GM12872 (cell line): ENCODE measurements around the gene KCTD17.

Experiments used
- CTCF ChIP-seq: IDR thresholded peaks from 3 replicates; pipeline ENCODE4 v1.5.1; 2011; ENCODE audit warnings: low read depth, mild to moderate bottlenecking, low read length, moderate library complexity; ENCODE audit not compliant: insufficient read depth

The KCTD17 gene

GRCh38 chr22:37097346-37097745 is 45.8 kb downstream of the KCTD17 start:
- TF ChIP-seq CTCF, result no peak

GRCh38 chr22:37098976-37099591 is 47.5 kb downstream of the KCTD17 start:
- TF ChIP-seq CTCF, result peak; percentile 37; the same call in 2 of the 3 replicates

DNA sequence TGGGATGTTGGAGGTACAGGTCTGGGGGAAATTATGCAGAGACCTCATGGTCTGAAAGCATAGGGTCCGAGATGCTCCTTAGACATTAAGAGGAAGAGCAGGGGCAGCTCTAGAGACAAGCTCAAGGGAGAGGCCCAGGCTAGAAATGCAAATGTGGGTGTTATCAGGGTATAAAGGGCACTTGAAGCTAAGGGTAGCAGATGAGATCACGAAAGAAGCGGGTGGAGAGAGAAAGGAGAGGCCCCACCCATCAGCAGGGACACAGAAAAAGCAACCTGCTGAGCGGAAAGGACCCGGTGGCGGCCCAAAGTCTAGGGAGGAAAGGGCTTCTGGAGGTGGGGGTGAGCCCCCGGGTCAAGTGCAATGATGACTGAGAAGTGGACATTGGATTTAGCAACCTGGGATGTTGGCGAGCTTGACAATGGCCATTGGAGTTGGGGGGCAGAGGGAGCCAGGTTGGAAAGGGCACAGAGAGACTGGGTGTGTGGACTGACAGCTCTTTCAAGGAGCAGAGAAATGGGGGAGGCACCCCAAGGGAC is 49.1 kb downstream of the KCTD17 start:
- TF ChIP-seq CTCF, result no peak

- TF ChIP-seq CTCF, result no peak
These were observed 49.9 kb downstream of the KCTD17 start for GRCh38 chr22:37101311-37102066.

GRCh38 chr22:37103151-37103550 is 51.6 kb downstream of the KCTD17 start:
- no peak for TF ChIP-seq CTCF

DNA sequence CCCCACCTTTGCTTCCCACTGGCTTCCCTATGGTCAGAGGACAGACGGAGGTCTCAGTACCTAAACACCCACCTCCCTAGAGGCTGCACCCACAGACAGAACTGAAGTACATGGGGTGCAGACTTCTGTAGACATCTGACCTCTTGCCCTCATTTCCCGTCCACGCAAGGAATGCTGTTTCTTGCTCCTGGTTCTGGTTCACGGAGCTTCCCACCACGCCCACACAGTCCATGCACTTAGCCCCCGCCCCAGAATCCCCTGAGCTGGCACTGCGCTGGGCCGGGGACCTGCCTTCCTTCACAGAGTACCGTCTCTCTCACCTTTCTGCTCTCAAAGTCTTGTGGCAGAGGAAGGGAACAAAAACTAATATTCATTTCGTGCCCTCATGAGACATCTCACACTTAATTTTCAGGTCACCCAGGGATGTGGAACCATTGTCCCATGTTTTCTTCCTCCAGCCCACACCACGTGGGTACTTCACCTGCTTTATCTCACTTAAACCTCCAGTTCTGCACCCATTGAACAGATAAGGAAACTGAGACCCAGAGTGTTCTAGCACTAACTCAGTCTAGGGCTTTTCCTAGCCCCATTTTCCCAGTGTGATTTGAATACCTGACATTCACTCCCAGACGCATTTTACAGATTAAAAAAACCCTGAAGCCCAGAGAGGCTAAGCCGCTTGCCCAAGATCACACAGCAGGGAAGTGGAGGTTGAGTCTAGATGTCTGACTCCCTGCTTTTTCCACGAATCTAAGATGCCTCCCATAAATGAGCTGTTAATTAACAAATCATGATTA is 52.3 kb downstream of the KCTD17 start:
- no peak for TF ChIP-seq CTCF

DNA sequence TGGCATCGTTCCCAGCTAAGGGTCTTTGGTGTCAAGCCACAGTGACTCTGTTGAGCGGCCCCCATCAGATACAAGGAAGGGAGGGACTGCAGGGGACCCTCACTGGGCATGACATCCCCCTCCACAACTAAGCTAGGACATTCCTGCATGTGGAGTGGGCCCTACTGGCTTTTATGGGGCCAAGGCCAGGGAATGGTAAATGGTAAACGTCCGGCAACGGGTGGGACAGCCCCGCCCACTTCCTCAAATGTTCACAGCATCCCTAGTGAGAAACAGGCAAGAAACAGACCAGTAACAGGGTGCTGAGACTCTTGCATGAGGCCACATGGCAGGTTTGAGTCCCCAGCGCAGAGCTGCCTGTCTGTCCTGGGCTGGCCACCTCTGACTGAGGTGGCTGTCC is 53.6 kb downstream of the KCTD17 start:
- TF ChIP-seq CTCF, result no peak
